NCI-H146 treated with DMSO at 0.1 percent for 48 hours (cell line): Measurements from ENCODE around the gene CD14.
"Not testable (repeated sequence)": the region's sequence is repeated elsewhere in the genome, so short reads cannot be mapped to it uniquely, and the experiment has no call there.

Experiments
- DNase-seq: peaks from one replicate; lab custom pipeline; 2025; ENCODE audit not compliant: unreplicated experiment; lab: John Stamatoyannopoulos, UW

CD14 gene

DNA sequence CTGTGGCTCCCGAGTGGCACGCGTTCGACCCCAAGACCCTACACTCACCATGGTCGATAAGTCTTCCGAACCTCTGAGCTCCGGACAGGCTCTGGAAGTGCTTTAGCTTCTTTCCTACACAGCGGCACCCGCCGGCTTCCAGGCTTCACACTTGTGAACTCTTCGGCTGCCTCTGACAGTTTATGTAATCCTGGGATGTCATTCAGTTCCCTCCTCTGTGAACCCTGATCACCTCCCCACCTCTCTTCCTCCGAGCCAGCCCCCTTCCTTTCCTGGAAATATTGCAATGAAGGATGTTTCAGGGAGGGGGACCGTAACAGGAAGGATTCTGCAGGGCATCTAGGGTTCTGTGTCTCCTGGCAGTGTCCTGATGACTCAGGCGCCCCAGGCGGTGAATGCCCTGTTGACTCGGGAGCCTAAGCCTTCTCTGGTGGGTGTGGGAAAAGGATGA lies at the start of gene CD14:
TSS of gene CD14 (minus strand) at position 155 of the 451 bp plus-strand sequence. CDS start at position 51, 104 bp downstream.
- DNase-seq, result peak; percentile 5

DNA sequence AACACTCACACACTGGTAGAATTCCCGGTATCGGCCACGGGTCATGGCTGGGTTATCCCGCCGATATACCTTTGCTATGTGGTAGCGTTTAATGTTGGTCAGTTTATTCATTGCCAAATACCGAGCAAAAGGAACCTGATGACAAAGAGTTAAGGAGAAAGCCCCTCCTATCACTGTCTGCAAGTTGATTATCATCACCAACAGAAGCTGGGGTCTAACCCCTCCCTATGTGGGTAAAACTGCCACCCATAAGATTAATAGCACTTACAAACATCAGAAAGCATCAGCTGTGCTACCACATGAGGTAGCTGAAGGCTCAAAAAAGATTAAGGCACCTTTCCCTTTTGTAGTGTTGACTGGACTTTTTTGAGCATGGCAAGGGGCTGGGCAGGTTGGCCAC lies 46.0 kb upstream of the CD14 start:
- DNase-seq, result no peak

DNA sequence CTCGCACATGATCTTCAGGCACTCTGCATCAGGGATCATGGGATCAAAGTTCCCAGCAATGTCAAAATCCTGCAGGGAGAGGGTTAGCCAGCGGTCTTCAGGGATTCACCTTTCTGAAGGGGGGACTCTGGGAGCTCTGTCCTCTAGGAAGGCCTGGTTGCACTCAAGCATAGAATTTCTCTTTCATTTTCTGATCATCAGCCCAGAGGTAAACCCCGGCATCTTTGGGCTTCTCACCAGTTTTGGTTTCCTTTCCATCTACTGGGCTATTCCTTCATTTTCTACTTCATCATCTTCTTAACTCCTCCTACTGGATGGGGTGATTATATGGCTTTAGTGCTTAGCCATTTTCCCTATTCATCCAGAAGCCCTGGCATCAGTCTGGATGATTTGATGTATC lies 45.0 kb upstream of the CD14 start:
- no peak for DNase-seq

DNA sequence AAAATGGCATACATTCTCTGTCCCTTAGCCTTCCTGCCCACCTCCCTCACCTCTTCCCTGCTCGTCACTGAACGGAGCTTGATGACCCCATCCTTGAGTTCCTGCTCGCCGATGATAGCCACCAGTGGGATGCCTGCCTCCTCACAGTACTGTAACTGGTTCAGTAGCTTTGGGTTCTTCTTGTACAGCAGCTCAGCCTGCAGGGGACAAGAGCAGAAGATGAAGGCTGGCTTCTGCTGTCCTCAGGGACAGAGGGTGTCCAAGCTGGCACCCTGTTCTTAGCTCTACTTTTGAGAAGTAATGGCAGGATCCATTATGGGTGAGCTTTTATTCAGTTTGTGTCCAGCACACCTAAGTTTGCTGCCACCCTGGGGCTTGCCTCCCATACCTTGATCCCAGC lies 41.7 kb upstream of the CD14 start:
- DNase-seq, result no peak

DNA sequence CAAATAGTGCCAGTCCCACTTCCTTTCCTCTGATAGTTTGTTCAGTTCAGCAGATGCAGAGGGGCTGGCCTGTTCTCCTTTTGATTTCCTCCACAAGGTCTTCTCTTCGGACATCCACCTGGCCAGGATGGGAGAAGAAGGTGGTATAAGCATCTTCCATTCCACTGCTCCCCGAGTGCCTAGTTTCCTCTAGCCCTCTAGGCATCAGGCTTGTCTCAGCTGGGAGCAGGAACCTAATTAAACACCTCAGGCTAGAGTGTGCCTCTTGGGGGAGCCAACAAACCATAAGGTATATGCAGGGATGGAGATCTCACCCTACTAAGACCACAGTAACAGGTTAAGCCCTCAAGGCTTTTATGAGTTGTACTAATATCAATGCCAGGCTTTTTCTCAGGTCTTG lies 41.2 kb upstream of the CD14 start:
- no peak for DNase-seq

DNA sequence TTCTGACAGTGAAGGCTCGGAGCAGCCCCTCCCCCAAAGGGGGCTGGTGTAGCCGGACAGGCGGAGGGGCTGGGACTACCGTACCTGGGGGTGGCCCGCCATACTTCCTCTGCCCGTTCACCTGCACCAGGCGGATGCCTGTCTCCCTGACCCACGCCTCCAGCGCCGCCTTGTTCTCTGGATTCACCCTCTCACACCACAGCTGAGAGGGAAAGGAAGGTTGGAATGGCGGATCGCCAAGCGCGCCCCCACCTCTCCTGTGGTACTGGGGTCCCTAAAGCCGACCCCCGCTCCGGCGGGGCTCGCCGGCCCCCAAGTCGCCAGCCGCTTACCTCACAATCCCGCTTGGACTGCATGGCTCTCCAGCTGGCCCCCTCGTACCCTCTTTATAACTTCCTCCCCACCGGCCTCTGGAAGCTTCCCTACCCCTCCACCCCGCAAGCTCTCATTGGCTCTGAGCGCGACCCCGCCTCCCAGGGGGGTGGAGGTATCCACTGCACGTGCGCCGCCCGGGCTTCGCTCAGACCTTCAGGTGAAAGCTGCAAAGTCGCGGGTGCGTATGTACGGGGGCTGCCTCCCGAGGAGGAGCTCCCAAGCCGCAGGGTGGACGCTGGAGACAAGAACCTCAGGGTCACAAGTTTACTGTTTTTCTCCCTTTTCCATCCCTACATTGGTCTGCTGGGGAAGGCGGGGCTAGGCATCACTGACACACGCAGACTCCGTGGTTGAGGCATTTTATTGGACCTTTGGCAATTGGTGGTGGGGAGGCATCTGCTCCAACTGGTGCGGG lies 40.4 kb upstream of the CD14 start, which contains the start of gene DND1:
TSS of gene DND1 (minus strand) at position 390 of the 790 bp plus-strand sequence. CDS start at position 356, 34 bp downstream.
- no peak for DNase-seq

DNA sequence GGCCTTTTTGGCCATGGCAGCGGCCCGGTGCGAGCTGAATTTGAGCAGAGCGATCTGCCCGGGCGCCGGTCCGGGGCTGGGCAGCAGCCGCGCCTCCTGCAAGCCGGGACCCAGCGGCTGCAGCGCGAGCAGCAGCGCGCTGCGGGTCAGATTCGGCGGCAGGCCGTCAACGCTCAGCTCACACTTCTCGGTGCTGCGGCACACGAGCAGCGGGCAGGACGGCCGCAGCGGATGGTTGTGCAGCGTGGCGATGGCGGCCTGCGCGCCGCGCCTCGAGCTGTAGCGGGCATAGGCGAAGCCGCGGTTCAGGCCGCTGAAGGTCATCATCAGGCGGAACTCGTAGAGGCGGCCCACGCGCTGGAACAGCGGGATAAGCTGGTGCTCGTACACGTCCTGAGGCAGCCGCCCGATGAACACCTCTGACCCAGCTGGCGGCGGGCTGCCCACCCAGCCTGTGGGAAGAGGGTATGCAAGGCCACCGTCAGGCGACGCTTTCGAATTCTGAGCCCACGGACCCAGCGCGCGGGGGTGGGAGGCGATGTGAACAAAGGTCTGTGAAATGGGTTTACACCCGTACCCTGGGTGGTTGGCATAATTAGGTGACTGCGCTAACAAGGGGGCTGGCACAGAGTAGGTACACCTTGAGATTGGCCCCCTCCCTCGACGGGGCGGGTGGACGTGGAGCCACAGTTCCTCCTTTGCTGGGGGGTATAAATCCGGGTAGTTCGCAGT lies 39.6 kb upstream of the CD14 start:
- DNase-seq, result no peak

DNA sequence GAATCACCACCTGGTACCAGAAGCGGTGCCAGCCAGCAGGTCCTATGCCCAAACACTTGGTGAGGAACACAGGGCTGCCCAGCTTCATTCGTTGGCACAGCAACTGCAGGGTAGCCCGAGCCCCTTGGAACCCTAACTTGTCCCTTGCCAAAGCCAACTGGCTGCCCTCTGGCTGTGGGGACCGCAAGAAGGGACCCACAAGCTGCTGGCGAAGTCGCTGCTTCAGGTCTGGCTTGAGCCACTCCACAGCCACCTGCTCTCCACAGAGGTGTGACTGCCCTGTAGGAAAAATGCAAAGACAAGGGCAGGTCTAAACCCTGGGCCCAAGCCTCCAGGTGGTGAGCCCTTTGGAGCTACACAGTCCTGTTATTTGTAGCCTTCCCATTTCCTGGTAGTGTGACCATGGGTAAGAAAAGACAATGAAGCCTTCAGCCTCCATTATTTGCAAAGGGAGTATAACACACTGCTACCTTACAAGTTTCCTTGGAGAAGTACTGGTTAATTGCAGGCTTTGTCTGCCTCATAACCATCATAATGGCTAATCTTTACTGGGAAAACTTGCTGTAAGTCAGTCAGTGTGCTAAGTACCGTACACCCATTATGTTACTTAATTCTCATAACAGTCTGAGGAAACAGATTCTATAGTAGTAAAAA lies 38.6 kb upstream of the CD14 start:
- no peak for DNase-seq

DNA sequence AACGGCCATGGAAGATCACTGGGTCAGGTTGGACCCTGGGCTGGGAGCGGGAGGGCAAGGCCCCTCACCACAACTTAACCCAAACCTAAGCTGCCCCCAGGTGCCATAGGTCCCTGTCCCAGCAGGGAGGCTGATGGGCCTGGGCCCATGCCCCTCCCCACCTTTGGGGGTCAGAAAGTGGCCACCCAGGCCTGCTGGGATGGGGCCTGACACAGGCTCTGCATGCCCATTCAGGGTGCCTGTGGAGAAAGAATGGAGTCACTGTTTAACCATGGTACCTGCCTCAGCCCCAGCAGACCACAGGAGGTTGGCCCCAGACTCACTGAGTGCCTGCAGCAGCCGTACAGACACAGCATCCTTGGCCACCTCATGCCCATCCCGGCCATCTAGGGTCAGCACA lies 38.1 kb upstream of the CD14 start:
- DNase-seq, result not testable (repeated sequence)

DNA sequence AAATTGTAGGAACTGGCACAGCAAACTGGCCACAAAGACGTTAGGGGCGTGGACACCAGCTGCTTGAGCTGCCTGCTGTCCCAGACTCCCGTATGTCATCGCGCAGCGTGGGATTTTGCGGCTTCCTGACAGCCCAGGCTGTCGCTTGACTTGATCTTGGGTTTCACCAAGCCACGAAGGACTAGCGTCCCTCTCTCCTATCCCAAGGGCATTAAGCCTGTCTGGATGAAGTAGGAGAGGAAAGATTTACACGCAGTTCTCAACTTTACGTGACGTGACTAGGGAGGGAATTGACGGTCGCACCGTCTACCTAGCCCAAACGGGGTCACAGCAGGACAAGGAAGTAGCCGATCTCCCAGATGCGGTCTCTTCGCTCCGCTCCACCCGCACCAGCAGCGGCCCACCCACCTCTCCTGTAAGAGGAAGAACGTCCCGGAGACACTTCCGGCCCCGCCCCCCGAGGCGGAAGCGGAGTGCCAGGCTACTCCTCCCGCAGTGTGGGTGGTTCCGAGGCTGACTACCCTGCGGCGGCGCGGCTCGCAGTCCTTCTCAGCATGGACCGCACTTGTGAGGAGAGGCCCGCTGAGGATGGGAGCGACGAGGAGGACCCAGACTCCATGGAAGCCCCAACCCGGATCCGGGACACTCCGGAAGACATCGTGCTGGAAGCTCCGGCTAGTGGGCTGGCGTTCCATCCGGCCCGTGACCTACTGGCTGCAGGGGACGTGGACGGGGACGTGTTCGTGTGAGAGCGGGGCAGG lies 31.6 kb upstream of the CD14 start, which contains the start of gene WDR55:
TSS of gene WDR55 (plus strand) at position 546 of the 761 bp plus-strand sequence. CDS start at position 555, 9 bp downstream.
- DNase-seq, result peak; percentile 62

DNA sequence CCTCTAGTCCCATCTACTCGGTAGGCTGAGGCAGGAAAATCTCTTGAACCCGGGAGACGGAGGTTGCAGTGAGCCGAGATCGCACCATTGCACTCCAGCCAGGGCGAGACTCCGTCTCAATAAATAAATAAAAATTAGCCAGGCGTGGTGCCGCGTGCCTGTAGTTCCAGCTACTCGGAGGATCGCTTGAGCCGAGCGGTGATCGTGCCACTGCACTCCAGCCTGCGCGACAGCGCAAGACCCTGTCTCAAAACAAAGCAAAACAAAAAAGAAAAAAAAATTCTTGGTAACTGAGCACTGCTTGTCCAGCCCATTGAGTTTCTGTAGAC lies 31.0 kb upstream of the CD14 start:
- DNase-seq, result no peak

DNA sequence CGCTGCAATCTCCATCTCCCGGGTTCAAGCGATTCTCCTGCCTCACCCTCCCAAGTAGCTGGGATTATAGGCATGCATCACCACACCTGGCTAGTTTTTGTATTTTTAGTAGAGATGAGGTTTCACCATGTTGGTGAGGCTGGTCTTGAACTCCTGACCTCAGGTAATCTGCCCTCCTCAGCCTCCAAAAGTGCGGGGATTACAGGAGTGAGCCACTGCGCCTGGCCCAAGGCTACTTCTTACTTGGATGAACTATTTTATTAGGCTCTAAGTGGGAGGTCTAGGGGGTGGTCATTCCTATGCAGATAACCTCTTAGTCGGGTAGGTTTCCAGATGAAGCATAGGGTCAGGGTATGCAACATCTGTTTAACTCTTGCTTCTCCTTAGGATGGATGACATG lies 27.4 kb upstream of the CD14 start:
- DNase-seq, result not testable (repeated sequence)

DNA sequence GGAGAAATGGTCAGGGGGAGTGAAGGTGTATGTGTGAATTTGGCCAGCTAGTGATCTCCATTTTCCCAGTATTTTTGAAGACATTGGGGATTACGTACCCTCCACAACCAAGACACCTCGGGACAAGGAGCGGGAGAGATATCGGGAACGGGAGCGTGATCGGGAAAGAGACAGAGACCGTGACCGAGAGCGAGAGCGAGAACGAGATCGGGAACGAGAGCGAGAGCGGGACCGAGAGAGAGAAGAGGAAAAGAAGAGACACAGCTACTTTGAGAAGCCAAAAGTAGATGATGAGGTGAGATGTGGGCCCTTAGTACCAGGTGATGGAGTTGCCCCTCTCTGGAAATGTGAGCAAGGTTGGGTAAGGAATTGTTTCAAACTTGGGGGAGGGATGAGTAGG lies 25.9 kb upstream of the CD14 start:
- DNase-seq, result no peak

DNA sequence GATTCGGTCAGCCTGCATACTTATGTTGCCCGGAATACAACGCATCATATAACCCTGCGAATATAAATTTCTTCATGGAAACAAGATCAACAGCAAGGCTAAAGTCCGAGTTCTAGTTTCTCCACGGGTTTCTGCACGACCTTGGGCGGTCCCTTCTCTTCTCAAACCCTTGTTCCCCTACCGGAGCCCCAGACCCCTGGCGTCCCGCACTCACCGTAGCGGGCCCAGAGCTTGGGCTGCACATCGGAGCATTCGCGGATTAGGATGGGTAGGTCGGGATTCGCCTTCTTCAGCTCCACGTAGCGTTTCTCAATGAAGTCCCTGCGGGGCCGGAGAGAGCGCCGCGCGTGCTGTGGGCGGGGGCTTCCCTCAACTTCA lies 14.1 kb upstream of the CD14 start:
- DNase-seq, result no peak

DNA sequence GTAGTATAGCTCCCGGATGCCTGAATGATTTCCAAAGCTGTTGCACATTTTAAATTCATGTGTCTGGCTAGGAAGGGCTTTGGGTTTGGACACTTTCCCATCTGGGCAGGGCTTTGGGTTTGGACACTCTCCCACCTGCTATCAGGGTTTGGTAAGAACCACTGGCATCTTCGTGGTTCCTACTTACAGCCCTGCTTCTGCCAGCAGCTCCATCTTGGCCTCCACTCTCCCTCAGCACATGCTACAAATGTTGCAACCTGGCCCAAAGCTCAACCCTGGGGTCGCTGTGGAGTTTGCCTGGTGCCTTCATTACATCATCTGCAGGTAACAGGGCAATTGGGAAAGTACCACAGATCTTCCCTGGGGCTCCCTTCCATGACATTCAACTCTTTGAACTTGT lies 9.7 kb upstream of the CD14 start:
- no peak for DNase-seq

DNA sequence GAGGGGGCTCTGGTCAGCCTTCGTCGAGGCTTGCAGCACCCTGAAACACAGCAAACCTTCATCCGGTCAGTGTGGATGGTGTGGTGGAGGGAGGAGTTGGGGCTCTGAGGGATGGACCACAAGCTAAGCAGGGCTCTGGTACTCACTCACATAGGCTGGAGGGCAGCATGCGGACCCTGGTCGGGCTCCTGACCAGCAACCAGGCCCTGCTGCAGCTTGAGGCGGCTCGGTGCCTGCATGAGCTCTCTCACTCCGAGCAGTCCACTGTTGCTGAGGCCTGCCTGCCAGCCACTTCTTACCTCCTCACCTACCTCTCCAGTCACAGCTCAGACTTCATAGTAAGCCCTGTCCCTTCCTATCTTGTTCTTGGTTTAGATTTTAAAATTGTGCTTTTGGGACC lies 8.7 kb upstream of the CD14 start:
- DNase-seq, result no peak

DNA sequence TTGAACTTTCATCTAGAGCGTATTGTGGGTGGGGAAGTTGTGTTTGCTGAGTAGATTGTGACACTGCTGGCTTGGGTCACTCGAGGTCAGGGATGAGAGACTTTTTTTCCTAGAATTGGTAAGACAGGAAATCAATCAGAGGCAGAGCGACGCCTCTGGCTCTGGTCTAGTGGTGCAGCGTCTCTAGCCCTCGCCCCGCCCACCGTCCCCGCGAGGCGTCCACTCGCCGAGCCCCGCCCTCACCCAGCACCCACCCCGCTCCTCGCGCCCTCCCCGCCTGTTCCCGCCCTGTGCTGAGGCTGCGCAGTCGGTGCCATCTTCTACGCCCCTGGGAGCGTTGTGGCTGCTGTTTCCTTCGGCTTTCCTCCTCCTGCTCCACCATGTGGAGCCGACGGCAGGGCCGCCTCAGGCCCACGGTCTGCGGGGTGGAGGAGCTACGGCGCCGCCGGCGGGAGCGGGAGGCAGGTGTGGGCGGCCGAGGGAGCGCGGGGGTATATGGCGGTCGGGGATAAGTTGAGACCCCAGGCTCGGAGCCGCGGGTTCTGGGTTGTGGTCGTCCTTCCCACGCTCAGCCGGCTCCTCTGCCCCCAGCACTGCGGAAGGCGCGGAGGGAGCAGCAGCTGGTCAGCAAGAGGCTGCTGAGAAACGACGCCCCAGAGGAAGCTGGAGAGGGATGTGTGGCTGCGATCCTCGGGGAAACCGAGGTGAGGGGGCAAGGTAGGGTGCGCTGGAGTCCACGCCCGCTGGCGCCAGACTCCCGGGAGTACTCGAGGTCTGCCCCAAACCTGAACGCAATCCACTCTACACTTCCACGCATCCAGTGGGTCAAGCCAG lies 6.4 kb upstream of the CD14 start, which contains the start of gene TMCO6:
TSS of gene TMCO6 (plus strand) at position 304 of the 834 bp plus-strand sequence. CDS start at position 381, 77 bp downstream.
- peak; percentile 68 for DNase-seq

DNA sequence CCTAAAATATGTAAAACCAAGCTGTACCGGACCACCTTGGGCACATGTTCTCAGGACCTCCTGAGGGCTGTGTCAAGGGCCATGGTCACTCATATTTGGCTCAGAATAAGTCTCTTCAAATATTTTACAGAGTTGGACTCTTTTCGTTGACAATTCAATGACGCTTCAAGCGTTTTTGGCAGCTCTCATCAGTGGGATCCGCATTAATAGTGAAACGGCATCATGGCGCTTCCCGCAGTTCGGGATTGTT lies 5.8 kb upstream of the CD14 start:
- DNase-seq, result not testable (repeated sequence)

DNA sequence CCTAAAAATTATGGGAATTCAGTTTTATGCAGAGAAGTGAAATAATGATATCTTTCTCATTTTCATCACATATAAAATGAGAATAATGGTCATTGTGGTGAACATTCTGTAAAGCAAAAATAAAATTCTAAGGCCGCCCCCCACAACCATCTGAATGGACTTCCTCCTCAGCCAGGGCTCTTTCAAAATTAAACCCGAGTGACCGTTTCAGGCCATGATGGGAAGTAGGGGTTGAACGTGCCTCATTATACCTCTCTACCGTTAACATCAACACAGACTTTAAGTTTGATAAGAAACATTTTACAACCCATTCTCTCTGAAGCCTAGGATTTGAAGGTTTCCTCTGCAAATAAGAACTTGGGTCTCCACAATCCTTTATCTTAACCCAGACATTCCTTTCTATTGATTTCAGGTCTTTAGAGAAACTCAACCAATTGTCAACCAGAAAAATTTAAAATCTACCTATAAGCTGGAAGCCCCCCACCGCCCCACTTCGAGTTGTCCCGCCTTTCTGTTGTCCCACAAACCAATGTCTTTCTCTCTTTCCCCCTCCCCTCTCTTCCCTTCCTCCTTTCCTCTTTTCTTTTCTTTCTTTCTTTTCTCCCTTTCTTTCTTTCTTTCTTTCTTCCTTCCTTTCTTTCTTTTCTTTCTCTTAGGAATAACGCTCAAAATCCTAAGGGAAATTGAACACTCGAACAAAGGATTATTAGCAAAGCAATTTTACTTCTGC lies 4.6 kb upstream of the CD14 start:
- DNase-seq, result no peak
